ENCODE data around the gene MAPK1.
"Not testable (repeated sequence)": the region's sequence is repeated elsewhere in the genome, so short reads cannot be mapped to it uniquely, and the experiment has no call there.

MAPK1 gene

DNA sequence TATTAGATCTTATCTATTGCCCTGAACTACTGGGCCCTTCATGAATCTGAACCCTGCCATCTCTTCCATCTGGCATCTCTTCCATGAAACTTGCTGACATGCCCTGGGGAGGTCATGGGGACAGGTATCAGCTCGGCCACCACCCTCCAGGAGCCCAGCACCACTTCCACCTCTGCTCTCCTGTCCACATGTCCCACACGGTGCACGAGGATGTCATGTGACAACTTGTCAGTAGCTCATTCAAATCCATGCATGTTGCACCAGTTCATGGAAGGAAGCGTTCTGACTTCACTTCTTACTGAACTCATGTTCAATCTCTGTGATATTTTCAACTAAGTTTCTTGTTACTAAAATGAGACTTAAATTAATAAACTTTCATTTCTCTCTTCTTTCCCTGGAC lies 148.4 kb downstream of the MAPK1 start:
- DNase-seq: no peak

DNA sequence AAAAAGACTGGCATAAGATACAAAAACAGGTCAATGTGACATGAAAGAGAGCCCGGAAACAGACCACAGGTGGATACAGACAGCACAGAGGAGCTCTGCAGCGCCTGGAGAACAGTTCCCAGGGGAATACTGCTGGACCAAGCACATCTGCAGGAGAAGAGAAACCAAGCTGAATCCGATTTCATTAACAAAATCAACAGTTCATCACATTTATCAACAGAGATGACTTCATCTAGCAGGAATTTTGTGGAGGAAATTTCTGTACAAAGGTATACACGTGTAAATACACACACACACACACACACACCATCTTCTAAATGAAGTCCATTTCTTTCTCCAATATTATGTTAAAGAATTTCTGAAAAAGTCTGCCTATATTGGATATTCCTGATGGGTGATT lies 148.9 kb downstream of the MAPK1 start:
- DNase-seq: no peak

DNA sequence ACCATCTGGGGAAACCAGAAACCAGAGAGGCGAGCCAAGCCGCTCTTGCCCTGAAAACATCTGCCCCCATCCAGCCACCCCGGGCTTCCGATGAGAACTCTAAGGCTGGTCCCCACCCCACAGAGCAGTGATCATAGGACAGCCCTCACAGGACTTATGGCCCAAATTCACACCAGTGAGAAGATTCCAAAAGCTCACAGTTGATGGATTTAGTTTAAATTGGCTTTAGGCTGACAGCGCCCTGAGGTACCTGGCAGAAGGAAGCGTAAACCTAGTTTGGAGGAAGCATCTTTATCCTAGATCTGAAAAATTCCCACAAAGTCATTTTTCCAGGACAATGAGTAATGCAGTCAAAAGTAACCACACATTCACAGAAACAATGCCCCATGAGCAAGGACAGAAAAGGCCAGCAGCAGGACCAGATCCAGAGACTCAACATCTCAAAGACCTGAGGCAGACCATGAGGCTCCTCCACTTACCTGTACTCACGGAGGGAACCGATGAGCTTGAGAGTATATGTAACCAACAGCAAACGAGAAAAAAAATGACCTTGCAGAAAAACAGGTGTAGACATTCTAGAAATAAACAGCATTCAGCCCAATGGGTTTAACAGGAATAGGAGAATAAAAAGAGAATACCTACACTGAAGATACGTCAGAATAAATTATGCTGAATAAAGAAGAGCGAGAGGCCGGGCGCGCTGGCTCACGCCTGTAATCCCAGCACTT lies 150.9 kb downstream of the MAPK1 start:
- not testable (repeated sequence) for DNase-seq

DNA sequence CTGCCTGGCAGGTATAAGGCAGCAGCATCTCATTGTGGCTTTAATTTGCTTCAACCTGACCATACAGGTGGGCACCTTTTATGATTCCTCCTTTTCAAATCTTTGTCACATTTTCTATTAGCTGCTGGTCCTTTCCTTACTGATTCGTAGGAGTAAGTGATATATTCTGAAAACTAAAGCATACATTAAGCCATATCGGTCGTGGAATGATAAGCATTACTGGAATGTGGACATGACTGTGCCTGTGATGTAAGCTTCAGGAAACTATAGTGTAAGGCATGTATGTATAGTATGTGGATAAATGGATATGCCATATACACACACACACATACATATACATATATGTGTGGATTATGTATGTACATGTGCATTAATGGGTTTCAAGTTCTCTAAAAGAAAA lies 152.7 kb downstream of the MAPK1 start:
- no peak for DNase-seq

DNA sequence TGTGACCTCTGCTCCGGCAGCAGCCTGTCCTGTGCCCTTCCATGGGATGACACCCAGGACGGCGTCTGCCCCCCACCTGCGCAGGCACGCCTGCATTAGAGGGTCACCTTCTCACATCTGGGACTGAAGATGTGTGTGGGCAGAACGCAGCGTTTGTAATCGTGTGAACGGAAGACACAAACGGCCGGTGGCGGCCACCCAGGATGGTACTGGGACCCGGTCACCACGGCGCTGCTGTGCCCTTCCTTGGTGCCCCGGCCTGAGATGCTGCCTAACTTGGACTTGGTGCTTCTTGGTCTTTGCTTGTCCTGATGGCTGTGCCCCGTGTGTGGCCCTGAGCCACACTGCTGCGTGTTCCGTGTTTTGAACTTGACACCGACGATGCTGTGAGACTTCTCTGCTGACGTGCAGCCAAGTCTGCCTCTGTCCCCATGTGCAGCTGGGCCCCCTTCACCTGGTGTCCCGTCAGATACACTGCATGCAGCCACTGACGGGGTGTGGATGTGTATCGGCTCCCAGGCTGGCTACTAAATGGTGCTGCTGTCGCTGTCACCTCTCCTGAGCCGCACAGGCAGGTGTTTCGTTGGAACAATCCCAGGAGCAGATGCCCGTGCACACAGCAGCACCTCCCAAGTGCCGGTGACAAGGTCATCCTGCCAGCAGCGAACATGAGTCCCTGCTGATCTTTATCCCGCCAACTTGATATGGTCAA lies 153.2 kb downstream of the MAPK1 start:
- no peak for DNase-seq

DNA sequence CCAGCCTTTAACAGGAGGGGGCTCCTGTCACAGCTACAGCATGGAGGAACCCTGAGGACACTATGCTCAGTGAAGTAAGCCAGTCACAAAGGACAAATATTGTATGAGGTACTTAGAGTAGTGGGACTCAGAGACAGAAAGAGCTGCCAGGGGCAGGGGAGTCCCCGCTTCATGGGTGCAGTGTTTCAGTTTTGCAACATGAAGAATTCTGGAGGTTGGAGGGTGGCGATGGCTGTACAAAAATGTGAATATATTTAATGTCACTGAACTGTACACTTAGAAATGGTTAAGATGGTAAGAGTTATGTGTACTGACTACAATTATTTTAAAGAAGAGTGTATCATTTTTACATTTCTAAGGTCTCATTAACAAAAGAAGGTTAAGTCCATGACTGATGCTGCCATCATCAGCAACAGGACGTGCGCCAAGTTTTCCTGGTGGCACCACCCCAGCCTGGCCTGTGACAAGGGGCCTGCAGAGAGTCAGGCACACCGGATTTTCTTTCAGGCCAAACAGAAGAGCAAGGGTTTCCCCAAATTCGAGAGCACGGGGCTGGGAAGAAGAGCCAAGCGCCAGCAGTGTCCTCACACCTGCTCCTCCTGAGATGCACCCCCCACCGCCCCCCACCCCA lies 153.9 kb downstream of the MAPK1 start:
- no peak for DNase-seq

DNA sequence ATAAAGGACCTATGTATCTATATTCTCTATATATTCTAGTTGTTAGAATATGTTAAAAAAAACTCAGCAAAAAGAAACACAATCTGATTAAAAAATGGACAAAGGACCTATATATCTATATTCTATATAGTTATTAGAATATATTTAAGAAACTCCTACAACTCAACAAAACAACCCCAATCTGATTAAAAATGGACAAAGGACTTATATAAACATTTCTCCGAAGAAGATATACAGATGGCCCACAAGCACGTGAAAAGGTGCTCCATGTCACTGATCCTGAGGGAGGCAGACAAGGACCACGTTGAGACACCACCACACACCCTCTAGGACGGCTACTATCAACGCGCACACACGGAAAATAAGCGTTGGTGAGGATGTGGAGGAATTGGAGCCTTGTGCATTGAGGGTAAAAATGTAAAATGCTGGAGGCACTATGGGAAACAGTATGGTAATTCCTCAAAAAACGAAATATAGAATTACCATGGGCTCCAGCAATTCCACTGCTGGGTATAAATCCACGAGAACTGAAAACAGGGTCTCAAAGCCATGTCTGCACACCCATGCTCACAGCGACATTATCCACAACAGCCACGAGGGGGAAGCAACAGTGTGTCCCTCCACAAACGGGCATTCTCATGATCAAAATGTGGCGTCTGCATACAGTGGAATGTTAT lies 154.6 kb downstream of the MAPK1 start:
- DNase-seq: peak; percentile 91

DNA sequence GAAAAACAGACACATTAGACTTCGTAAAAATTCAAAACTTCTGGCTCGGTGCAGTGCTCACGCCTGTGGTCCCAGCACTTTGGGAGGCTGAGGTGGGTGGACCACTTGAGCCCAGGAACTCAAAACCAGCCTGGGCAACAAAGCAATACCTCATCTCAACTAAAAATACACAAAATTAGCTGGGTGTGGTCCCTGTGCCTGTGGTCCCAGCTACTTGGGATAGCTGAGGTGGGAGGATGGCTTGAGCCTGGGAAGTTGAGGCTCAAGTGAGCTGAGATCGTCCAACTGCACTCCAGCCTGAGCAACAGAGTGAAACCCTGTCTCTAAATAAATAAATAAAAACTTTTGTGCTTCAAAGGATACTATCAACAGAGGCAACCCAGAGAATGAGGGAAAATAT lies 155.6 kb downstream of the MAPK1 start:
- no peak for DNase-seq

DNA sequence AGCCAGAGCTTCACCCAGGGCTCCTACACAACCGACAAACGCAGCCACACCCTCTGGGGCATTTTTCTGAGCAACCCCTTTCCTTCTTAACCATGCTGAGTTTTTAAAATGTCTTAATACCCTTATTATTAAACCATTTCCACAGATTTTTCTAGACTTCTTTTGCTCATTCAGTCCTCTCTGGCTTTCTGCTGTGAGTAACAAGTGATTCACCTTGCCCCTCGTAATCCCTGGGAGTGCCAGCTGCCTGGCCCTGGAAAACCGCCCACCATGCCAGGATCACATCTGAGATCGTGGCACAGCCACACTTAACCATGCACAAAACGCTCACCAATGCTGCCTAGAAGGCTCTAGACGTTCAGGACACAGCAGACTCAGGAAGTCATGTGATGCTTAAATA lies 157.3 kb downstream of the MAPK1 start:
- DNase-seq: no peak

DNA sequence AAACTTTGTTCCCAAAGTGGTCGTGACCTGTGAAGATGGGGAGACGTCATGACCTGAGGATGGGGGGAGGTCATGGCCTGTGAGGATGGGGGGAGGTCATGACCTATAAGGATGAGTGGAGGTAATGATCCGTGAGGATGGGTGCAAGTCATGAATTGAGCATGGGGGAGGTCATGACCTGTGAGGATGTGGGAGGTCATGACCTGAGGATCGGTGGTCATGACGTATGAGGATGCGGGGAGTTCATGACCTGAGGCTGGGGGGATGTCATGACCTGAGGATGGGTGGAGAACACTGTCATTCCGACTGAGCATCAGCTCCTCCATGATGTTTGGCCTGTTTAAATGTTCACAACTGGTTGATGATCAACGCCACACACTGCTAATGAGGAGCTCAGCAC lies 157.8 kb downstream of the MAPK1 start:
- DNase-seq: no peak

DNA sequence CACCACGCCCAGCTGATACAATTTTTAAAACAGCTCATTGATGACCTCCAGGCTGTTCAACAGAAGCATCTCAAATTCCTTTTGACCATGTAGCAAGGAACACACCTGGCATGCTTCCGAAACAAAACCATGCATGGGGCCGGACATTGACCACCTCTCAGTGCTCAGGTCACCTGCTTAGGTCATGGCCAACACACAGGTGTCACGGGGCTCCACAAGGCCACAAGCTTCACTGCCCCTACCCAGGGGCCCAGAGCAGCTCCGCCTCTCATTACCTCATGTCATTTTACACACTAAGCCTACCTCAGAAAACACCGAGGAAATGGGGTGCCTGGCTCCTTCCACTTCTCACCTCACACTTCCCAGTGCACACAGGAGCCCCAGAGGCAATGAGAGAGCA lies 158.5 kb downstream of the MAPK1 start:
- DNase-seq: no peak

DNA sequence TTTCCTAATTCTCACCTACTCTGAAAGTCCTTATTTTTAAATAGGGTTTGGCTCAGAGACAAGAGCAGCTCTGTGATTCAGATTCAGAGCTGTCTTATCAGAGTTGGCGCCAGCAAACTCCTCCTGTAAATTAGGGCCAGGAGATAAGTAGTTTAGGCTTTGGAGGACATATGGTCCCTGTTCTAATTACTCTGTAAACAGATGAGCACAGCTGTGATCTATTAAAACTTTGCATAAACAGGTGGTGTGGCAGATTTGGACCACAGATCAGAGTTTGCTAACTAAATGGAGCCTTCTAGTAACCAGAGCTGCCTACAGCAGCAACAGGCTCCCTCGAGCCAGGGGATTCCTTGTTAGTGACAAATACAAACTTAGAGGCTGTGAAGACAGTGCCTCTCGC lies 159.8 kb downstream of the MAPK1 start:
- DNase-seq: peak; percentile 98

Data from NCI-H1694 treated with DMSO at 0.1 percent for 48 hours (cell line).